Thymus (tissue), 11 donors: ENCODE results near the gene FOXO1. TPM values are rescaled to one million over a fixed set of nuclear protein-coding genes. Genes with fewer than 3 reads are reported as not detected.
"Not testable (repeated sequence)": the region's sequence is repeated elsewhere in the genome, so short reads cannot be mapped to it uniquely, and the experiment has no call there.

Experiments used
- DNase-seq, 9 donors: peaks; one replicate each; pipeline ENCODE4 v3.0.0-alpha.2; 2013; ENCODE audit warnings: low spot score in 9 of 9, low read depth in 6 of 9, missing footprints in 1 of 9
- H3K27ac ChIP-seq, 2 donors: one replicate each; pipeline ENCODE4 v1.5.1; 2013; ENCODE audit warnings: control low read depth in 1 of 2, low read depth in 1 of 2, low read length in 1 of 2, mild to moderate bottlenecking in 1 of 2, moderate library complexity in 1 of 2
- H3K27me3 ChIP-seq, 2 donors: one replicate each; pipeline ENCODE4 v1.5.1; 2013; ENCODE audit warnings: low read length in 1 of 2; ENCODE audit not compliant: control insufficient read depth in 2 of 2, insufficient read depth in 1 of 2
- H3K36me3 ChIP-seq, 2 donors: one replicate each; pipeline ENCODE4 v1.5.1; 2013; ENCODE audit warnings: low read length in 1 of 2, mild to moderate bottlenecking in 1 of 2, moderate library complexity in 1 of 2; ENCODE audit not compliant: control insufficient read depth in 2 of 2, insufficient read depth in 2 of 2
- H3K4me1 ChIP-seq, 2 donors: one replicate each; pipeline ENCODE4 v1.5.1; 2013; ENCODE audit warnings: low read length in 2 of 2; ENCODE audit not compliant: control insufficient read depth in 2 of 2, insufficient read depth in 2 of 2
- H3K4me3 ChIP-seq, 2 donors: one replicate each; pipeline ENCODE4 v1.5.1; 2013; ENCODE audit warnings: low read length in 2 of 2, control low read depth in 1 of 2, mild to moderate bottlenecking in 1 of 2
- H3K9me3 ChIP-seq, 2 donors: one replicate each; pipeline ENCODE4 v1.5.1; 2013; ENCODE audit warnings: low read length in 1 of 2, mild to moderate bottlenecking in 1 of 2; ENCODE audit not compliant: control insufficient read depth in 2 of 2, insufficient read depth in 1 of 2
- WGBS: extraction: QIAGEN DNeasy Blood & Tissue Kit; methylation state at CpG from one replicate; pipeline ENCODE4 v1.1.7; 2013; 5-methylcytosine and 5-hydroxymethylcytosine counted together
- polyA plus RNA-seq: library from polyadenylated mRNA; stranded (reverse); fragments of 200-250 nt; gene quantifications from one replicate; pipeline ENCODE4 v1.2.3, GENCODE V29; 2013
- total RNA-seq: library from RNA; stranded (reverse); fragments of 120-200 nt; gene quantifications from one replicate; pipeline ENCODE4 v1.2.4, GENCODE V29; 2013
- donor health status: healthy.

Gene FOXO1
- total and polyA plus RNA-seq, 2 donors = 8.7 to 17.2 TPM

- peaks cover 20 to 27% of the 10 kb centered on the region in 2 donors for H3K27me3 ChIP-seq
- peaks cover 0 to 4% of the 10 kb centered on the region in 2 donors for H3K9me3 ChIP-seq
- no peak overlapping the region for H3K27ac ChIP-seq
- H3K4me1 ChIP-seq = peaks cover 5 to 9% of the 10 kb centered on the region in 2 donors
- WGBS = 91% methylated on average over 2 of the region's 2 CpGs
- no peak overlapping the region for H3K4me3 ChIP-seq
- no peaks in the 10 kb centered on the region for H3K36me3 ChIP-seq
- no peak for DNase-seq
These were observed 3.9 kb upstream of the FOXO1 start for GRCh38 chr13:40670307-40670706.

DNA sequence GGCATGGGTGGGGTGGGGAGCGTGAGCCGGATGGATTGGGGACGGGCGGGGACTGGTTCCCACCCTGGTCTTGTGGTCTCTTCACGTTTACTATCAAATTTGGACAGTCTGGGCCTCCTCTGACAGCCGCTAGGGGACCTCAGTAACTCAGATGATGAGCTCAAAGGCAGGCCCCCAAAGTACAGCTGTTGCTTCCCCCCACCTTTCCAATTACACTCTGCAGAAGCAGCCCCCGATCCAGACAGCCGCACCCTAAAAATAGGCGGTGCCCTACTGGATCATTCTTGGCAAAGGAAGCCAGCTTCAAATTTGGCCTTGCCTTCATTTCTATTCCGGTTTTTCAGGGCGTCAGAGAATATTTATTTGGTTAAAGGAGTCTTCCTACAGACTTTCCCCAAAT is 1.9 kb upstream of the FOXO1 start:
- Histone ChIP-seq H3K36me3 (no peaks in the 10 kb centered on the region), H3K4me3 (no peak overlapping the region), H3K27ac (no peak overlapping the region), H3K9me3 (peaks cover 0 to 4% of the 10 kb centered on the region in 2 donors), H3K4me1 (peaks cover 12 to 17% of the 10 kb centered on the region in 2 donors), H3K27me3 (peaks cover 38 to 47% of the 10 kb centered on the region in 2 donors)
- WGBS = 53% methylated on average over 11 of the region's 11 CpGs
- DNase-seq = peak in 2 of 9 donors; percentile 11 to 26

DNA sequence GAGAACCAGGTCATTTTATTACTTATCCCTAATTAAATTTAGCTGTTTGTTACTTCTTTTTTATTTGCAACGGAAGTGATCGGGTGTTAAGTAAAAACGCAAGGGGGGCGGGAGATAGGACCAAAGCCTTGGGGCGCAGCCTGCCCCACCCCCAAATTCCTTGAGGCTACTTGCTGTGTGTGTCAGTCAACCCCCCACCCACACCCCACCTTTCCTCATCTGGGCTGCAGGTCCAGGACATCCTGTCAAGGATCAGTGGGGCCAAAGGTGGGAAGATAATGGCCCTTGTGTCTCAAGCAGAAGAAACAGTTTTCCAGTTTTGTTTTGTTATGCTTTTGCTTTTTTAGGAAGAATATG is 1.2 kb upstream of the FOXO1 start:
- Histone ChIP-seq H3K27ac (peak overlapping the region in 1 of 2 donors; percentile 91), H3K36me3 (no peaks in the 10 kb centered on the region), H3K4me3 (peak overlapping the region; percentile 69), H3K9me3 (peaks cover 0 to 4% of the 10 kb centered on the region in 2 donors), H3K4me1 (peaks cover 12 to 17% of the 10 kb centered on the region in 2 donors), H3K27me3 (peaks cover 43 to 54% of the 10 kb centered on the region in 2 donors)
- 6% methylated on average over 5 of the region's 5 CpGs for WGBS
- DNase-seq = peak in 1 of 9 donors; percentile 25

GRCh38 chr13:40666933-40667621 is 636 bp upstream of the FOXO1 start:
- peak in 2 of 9 donors; percentile 22 to 24 for DNase-seq
- WGBS = under 1% methylated on average over 67 of the region's 67 CpGs
- Histone ChIP-seq H3K27me3 (peaks cover 47 to 56% of the 10 kb centered on the region in 2 donors), H3K9me3 (peaks cover 0 to 4% of the 10 kb centered on the region in 2 donors), H3K36me3 (no peaks in the 10 kb centered on the region), H3K4me3 (peak overlapping the region; percentile 69), H3K4me1 (peaks cover 12 to 17% of the 10 kb centered on the region in 2 donors), H3K27ac (peak overlapping the region; percentile 43 to 91)

- peaks cover 0 to 4% of the 10 kb centered on the region in 2 donors for H3K9me3 ChIP-seq
- WGBS = under 1% methylated on average over 117 of the region's 117 CpGs
- no peaks in the 10 kb centered on the region for H3K36me3 ChIP-seq
- peaks cover 47 to 66% of the 10 kb centered on the region in 2 donors for H3K27me3 ChIP-seq
- H3K4me3 ChIP-seq = peak overlapping the region; percentile 69
- H3K27ac ChIP-seq = peak overlapping the region; percentile 55 to 96
- peak in 3 of 9 donors; percentile 20 to 58 (median 30) for DNase-seq
- H3K4me1 ChIP-seq = peaks cover 12 to 17% of the 10 kb centered on the region in 2 donors
These were observed 1.1 kb downstream of the FOXO1 start for GRCh38 chr13:40665126-40666044.

DNA sequence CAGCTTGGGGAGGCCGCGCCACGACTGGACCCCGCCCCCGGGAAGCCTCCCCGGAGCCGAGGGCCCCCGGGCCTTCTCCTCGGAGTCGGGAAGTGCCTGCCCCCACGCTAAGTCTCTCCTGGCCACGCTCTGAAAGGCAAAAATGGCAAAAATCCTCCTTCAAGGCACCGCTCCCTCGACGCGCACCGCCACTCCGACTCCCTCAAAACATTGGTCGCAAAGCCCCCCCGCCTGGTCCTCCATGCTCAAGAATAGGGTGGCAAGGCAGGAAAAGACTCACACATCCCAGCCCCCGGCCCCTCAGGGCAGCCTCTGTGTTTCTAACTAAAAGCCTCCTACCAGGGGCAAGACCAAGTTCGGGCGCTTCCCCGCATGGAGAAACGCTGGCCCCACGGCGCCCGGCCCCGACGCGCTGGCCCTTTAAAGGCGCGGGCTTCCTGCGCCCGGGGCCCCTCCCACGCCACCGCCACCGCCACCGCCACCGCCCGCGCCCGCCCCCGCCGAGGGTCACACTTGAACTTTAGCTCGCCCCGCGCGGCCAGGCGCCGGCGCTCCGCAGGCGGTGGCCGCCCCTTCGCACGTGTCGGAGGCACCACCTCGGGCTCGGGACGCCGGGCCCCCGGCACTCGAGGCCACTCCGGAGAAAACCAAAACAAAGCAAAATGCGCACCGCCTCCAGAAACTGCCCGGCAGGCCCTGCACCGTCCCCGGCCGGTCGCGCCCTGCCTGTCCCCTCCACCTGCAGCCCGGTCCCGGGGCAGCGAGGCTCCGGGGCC is 1.9 kb downstream of the FOXO1 start:
- Histone ChIP-seq H3K4me3 (peak overlapping the region; percentile 46 to 69), H3K9me3 (peaks cover 0 to 4% of the 10 kb centered on the region in 2 donors), H3K27me3 (peaks cover 47 to 66% of the 10 kb centered on the region in 2 donors), H3K36me3 (no peaks in the 10 kb centered on the region), H3K4me1 (peaks cover 12 to 17% of the 10 kb centered on the region in 2 donors), H3K27ac (peak overlapping the region; percentile 78 to 89)
- DNase-seq = peak in 2 of 9 donors; percentile 19 to 20
- WGBS = 1% methylated on average over 77 of the region's 77 CpGs

DNA sequence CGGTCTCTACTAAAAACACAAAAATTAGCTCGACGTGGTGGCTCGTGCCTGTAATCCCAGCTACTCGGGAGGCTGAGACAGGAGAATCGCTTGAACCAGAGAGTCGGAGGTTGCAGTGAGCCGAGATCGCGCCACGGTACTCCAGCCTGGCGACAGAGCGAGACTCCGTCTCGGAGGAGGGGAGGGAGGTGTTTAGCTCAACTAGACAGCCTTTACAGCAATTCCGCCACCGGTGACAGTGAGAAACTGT is 2.4 kb downstream of the FOXO1 start:
- Histone ChIP-seq H3K4me3 (peak overlapping the region; percentile 46 to 69), H3K27me3 (peaks cover 46 to 65% of the 10 kb centered on the region in 2 donors), H3K27ac (peak overlapping the region; percentile 78 to 89), H3K4me1 (peaks cover 12 to 17% of the 10 kb centered on the region in 2 donors)
- peak in 3 of 9 donors; percentile 39 to 70 (median 42) for DNase-seq
- WGBS = 3% methylated on average over 17 of the region's 17 CpGs
- not testable (repeated sequence) for H3K36me3 ChIP-seq, H3K9me3 ChIP-seq

- peaks cover 40 to 55% of the 10 kb centered on the region in 2 donors for H3K27me3 ChIP-seq
- peaks cover 12 to 17% of the 10 kb centered on the region in 2 donors for H3K4me1 ChIP-seq
- no peak overlapping the region for H3K27ac ChIP-seq
- DNase-seq = peak in 1 of 9 donors; percentile 29
- H3K9me3 ChIP-seq = peaks cover 0 to 4% of the 10 kb centered on the region in 2 donors
- no peaks in the 10 kb centered on the region for H3K36me3 ChIP-seq
- peak overlapping the region in 1 of 2 donors; percentile 12 for H3K4me3 ChIP-seq
These were observed 3.6 kb downstream of the FOXO1 start for GRCh38 chr13:40662866-40663265.
